Measurements from ENCODE around the gene USP5.

GRCh38 chr12:6834254-6834653 is 17.7 kb upstream of the USP5 start:
- TF ChIP-seq CTCF (IDR thresholded peaks at IDR 0.05) (no peak), POLR2A (IDR thresholded peaks at IDR 0.05) (no peak), POLR2AphosphoS5 (IDR thresholded peaks at IDR 0.05) (no peak)

Data from stomach (tissue), 4 donors.